NCI-H82 treated with DMSO at 0.1 percent for 48 hours (cell line): Measurements from ENCODE around the gene RFFL.
"Not testable (repeated sequence)": the region's sequence is repeated elsewhere in the genome, so short reads cannot be mapped to it uniquely, and the experiment has no call there.

Experiments
- DNase-seq: peaks from one replicate; lab custom pipeline; 2025; ENCODE audit not compliant: unreplicated experiment; lab: John Stamatoyannopoulos, UW

The RFFL gene

GRCh38 chr17:35063514-35064223, at the start of gene RFFL:
TSS of gene RFFL (minus strand) at chr17:35063707. CDS start at chr17:35026553, 37,154 bp downstream.
- no peak for DNase-seq

GRCh38 chr17:35110791-35111190, 47.3 kb upstream of the RFFL start:
- DNase-seq, result not testable (repeated sequence)

- DNase-seq, result no peak
These were observed 41.4 kb upstream of the RFFL start for GRCh38 chr17:35104844-35105450.

GRCh38 chr17:35103271-35103670, 39.8 kb upstream of the RFFL start:
- DNase-seq, result no peak

GRCh38 chr17:35101725-35102124, 38.2 kb upstream of the RFFL start:
- no peak for DNase-seq

GRCh38 chr17:35101036-35101435, 37.5 kb upstream of the RFFL start:
- no peak for DNase-seq

GRCh38 chr17:35099908-35100307, 36.4 kb upstream of the RFFL start:
- no peak for DNase-seq

GRCh38 chr17:35097776-35098175, 34.3 kb upstream of the RFFL start:
- no peak for DNase-seq

GRCh38 chr17:35095741-35096140, 32.2 kb upstream of the RFFL start:
- no peak for DNase-seq

GRCh38 chr17:35094902-35095301, 31.4 kb upstream of the RFFL start:
- no peak for DNase-seq

- DNase-seq, result not testable (repeated sequence)
These were observed 27.2 kb upstream of the RFFL start for GRCh38 chr17:35090707-35091106.

- DNase-seq, result no peak
These were observed 26.2 kb upstream of the RFFL start for GRCh38 chr17:35089586-35090296.

- peak; percentile 37 for DNase-seq
These were observed 25.5 kb upstream of the RFFL start for GRCh38 chr17:35088881-35089585.

GRCh38 chr17:35088356-35088880, 24.9 kb upstream of the RFFL start:
- DNase-seq, result no peak

- no peak for DNase-seq
These were observed 24.3 kb upstream of the RFFL start for GRCh38 chr17:35087731-35088355.

GRCh38 chr17:35086931-35087573, 23.5 kb upstream of the RFFL start:
- no peak for DNase-seq

GRCh38 chr17:35086164-35086563, 22.7 kb upstream of the RFFL start:
- DNase-seq, result no peak

GRCh38 chr17:35084987-35085386, 21.5 kb upstream of the RFFL start:
- DNase-seq, result no peak

GRCh38 chr17:35083071-35083470, 19.6 kb upstream of the RFFL start:
- no peak for DNase-seq

- DNase-seq, result peak; percentile 84
These were observed 18.7 kb upstream of the RFFL start for GRCh38 chr17:35082073-35082657.
